ENCODE data around the gene F10. TPM values are rescaled to one million over a fixed set of nuclear protein-coding genes. Genes with fewer than 3 reads are reported as not detected.

The F10 gene
- total RNA-seq, 2 donors from 2014 or later, result 21.9 to 27.5 TPM

DNA sequence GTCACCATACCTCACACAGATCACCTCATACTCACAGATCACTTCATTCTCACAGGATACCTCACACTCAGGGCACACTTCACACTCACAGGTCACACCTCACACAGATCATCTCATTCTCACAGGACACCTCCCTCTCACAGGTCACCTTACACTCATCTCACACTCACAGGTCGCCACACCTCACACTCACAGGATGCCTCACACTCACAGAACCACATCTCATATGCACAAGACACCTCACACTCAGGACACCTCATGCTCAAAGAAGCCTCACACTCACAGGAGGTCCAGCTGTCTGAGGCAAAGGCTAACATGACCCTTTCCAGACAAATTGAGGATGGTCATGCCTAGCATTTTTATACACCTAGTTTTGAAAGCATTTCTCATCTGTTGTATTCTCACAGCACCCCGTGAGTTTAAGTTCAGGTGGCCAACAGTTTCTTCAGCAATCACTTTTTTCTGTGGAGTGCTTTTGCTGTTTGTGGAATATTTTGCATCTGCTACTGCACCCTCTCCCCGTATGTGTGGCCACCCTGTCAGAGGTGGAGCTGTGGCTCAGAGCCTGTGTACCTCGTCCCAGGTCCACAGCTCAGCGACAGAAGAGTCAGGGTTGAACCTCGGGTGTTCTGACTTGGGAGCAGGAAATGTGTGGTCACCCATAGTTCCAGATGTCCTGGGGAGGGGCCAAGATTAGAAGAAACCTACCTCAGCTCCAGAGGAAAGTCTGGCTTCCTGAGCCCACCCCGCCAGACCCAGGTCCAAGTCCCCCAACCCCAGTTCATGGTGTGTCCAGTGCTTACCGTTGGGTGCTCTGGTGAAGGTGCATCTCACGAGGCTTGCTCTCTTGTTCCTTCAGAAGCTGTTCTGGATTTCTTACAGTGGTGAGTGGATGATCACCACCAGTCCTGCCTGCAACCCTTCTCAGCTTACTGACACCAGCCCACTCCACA lies 9.4 kb upstream of the F10 start:
- Histone ChIP-seq H3K4me3 (no peak overlapping the region), H3K36me3 (no peaks in the 10 kb centered on the region), H3K27me3 (peaks cover 0 to 12% of the 10 kb centered on the region in 2 donors), H3K27ac (no peak overlapping the region), H3K4me1 (peaks cover 0 to 17% of the 10 kb centered on the region in 2 donors), H3K9me3 (no peaks in the 10 kb centered on the region)
- DNase-seq (ENCODE audit: low spot score), result no peak
- no peak for TF ChIP-seq CTCF (IDR thresholded peaks at IDR 0.05)

GRCh38 chr13:113113846-113114271 lies 8.7 kb upstream of the F10 start:
- no peak for TF ChIP-seq CTCF (IDR thresholded peaks at IDR 0.05)
- no peak for DNase-seq (ENCODE audit: low spot score)
- peaks cover 0 to 17% of the 10 kb centered on the region in 2 donors for H3K4me1 ChIP-seq
- H3K36me3 ChIP-seq, result no peaks in the 10 kb centered on the region
- H3K27me3 ChIP-seq, result peaks cover 0 to 12% of the 10 kb centered on the region in 2 donors
- no peaks in the 10 kb centered on the region for H3K9me3 ChIP-seq
- no peak overlapping the region for H3K27ac ChIP-seq
- no peak overlapping the region for H3K4me3 ChIP-seq

DNA sequence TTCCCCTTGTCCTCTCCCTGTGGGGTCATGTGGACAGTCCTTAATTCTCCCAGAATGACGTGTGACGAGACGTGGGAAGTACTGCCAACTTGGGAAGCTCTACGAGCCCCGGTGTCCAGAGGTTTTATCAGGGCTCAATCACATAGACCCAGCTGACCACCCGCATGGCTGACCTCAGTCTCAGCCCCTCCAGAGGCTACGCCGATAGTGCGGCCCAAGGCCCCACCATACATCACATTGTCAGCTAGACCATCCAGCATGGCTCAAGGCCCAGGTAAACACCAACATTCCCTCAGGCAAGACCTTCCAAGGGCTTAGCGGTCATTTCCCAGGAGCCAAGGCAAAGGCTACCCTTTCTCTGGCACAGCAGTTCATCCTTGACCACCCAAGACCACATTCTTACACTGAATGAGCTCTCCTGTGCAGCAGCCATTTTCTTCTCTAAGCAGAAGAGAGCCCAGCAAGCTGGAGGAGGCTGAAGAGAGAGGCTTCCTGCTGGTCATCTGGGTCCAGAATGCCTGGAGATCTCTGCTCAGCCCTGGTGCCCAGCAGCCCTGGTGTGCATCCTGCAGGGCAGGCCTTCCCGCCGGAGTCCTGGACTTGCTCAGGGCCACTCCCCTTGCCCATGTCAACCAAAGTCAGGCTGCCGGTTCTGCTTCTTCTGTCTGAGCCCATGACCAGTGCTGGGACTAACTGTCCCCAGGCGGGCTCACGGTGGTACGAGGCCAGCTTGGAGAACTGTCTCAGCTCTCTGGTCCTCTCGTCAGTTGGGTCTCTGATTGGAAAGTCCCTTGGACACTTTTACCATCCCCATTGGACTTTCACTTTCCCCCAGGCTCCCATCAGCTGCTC lies 7.9 kb upstream of the F10 start:
- Histone ChIP-seq H3K27ac (no peak overlapping the region), H3K4me1 (peaks cover 0 to 14% of the 10 kb centered on the region in 2 donors), H3K9me3 (no peaks in the 10 kb centered on the region), H3K27me3 (peaks cover 0 to 8% of the 10 kb centered on the region in 2 donors), H3K4me3 (no peak overlapping the region), H3K36me3 (no peaks in the 10 kb centered on the region)
- DNase-seq (ENCODE audit: low spot score), result no peak
- no peak for TF ChIP-seq CTCF (IDR thresholded peaks at IDR 0.05)

DNA sequence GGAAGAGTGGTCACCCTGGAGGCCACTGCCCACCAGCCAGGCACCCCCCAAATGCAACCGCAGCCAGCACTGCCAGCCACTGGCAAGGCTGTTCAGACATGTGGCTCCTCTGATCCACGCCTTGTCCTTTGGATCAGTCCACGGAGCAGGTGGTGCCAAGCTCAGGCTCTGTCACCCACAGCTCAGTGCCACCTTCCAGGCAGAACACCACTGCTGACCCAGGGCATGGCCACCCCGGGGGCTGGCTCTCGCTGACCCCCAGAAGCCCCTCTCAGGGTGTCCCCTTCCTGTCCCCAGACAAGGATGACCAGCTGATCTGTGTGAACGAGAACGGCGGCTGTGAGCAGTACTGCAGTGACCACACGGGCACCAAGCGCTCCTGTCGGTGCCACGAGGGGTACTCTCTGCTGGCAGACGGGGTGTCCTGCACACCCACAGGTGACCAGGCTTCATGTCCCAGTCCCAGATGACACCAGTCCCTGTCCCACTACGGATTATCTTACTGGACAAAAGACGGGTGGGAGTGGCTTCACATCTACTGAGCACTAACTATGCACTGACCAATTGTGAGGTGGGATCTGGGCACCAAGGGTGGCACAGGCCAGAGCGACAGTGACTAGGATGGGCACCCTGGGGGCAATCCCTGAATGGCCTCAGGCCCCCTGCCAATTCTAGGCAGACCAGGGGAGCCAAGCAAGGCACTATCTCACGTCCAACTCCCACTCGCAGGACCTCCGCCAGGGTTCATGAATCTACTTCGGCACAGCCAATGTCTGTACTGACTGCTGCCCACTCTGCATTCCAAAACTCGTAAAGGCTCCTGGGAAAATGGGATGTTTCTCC lies 7.0 kb upstream of the F10 start:
- TF ChIP-seq CTCF (IDR thresholded peaks at IDR 0.05), result no peak
- DNase-seq (ENCODE audit: low spot score), result no peak
- H3K4me3 ChIP-seq, result no peak overlapping the region
- H3K36me3 ChIP-seq, result no peaks in the 10 kb centered on the region
- no peak overlapping the region for H3K27ac ChIP-seq
- H3K27me3 ChIP-seq, result no peaks in the 10 kb centered on the region
- H3K9me3 ChIP-seq, result no peaks in the 10 kb centered on the region
- peaks cover 0 to 5% of the 10 kb centered on the region in 2 donors for H3K4me1 ChIP-seq

DNA sequence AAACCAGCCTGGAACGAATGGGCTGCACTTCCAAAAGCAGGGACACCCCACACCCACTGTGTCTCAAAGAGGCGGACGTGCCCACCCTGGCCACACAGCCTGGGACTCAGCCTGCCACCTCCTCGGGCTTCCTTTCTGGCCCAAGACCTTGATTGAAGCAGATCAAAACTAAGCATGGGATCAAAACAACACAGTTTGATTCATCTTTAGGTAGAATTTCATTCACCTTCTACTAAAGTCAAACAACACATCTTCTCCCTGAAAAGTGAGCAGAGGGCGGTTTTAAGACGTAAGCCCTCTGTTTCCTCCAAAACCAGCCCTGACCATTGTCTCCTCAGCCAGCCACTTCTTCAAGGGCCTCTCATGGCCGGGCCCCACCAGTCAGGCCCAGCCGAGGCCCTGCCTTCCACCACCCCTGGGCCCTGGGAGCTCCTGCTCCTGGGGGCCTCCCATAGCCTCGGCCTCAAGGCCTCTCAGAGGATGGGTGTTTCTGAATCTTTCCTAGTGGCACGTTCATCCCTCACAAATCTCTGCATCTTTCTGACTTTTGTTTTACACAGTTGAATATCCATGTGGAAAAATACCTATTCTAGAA lies 6.3 kb upstream of the F10 start:
- Histone ChIP-seq H3K4me3 (no peak overlapping the region), H3K9me3 (no peaks in the 10 kb centered on the region), H3K4me1 (no peaks in the 10 kb centered on the region), H3K36me3 (no peaks in the 10 kb centered on the region), H3K27me3 (no peaks in the 10 kb centered on the region), H3K27ac (no peak overlapping the region)
- no peak for TF ChIP-seq CTCF (IDR thresholded peaks at IDR 0.05)
- DNase-seq (ENCODE audit: low spot score), result no peak

Data from right atrium auricular region (tissue), 2 donors.